Effector memory CD4-positive, alpha-beta T cell (primary cell): ENCODE results near the gene FAAP100.

ENCODE experiments used
- DNase-seq, 3 donors: peaks; one replicate each; pipeline ENCODE4 v3.0.0-alpha.2; 2020
- H3K27ac ChIP-seq: 2 replicates; pipeline ENCODE4 v1.7.0; 2013; ENCODE audit warnings: mild to moderate bottlenecking, low read length, moderate library complexity; ENCODE audit not compliant: insufficient read depth, poor library complexity, severe bottlenecking
- H3K27me3 ChIP-seq: replicated peaks from 2 replicates; pipeline ENCODE4 v1.7.0; 2013; ENCODE audit warnings: mild to moderate bottlenecking, low read length; ENCODE audit not compliant: insufficient read depth, control insufficient read depth, poor library complexity, severe bottlenecking
- H3K36me3 ChIP-seq: 2 replicates; pipeline ENCODE4 v1.7.0; 2013; ENCODE audit warnings: mild to moderate bottlenecking, low read length, moderate library complexity; ENCODE audit not compliant: control insufficient read depth, insufficient read depth
- H3K4me1 ChIP-seq: 2 replicates; pipeline ENCODE4 v1.7.0; 2013; ENCODE audit warnings: low read length, mild to moderate bottlenecking; ENCODE audit not compliant: control insufficient read depth, insufficient read depth, poor library complexity, severe bottlenecking
- H3K4me3 ChIP-seq: 2 replicates; pipeline ENCODE4 v1.7.0; 2013; ENCODE audit warnings: low read length, low read depth, mild to moderate bottlenecking; ENCODE audit not compliant: insufficient read depth, poor library complexity, severe bottlenecking
- H3K9me3 ChIP-seq: 2 replicates; pipeline ENCODE4 v1.7.0; 2013; ENCODE audit warnings: mild to moderate bottlenecking, low read length, moderate library complexity; ENCODE audit not compliant: control insufficient read depth

Gene FAAP100

DNA sequence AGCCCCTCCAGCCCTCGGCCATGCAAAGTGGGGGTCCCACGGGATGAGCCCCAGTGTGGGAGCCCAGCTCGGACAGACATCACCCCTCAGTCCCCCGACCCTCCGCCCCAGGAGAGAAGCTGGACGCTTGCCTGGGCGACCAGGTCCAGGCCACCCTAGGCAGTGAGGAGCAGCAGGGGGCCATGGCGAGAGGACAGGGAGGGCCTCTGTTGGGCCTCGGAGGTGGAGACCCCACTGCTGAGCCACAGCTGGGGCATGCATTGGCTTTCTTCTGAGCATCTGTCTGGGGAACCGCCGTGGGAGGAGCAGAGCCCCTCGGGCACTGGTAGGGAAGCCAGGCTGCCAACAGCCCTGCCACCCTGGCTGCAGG is 52.6 kb downstream of the FAAP100 start:
- H3K36me3 ChIP-seq = no peaks in the 10 kb centered on the region
- H3K27ac ChIP-seq = no peak overlapping the region
- H3K27me3 ChIP-seq = no peaks in the 10 kb centered on the region
- no peak for DNase-seq
- no peaks in the 10 kb centered on the region for H3K4me1 ChIP-seq
- no peak overlapping the region for H3K4me3 ChIP-seq
- H3K9me3 ChIP-seq = no peaks in the 10 kb centered on the region

DNA sequence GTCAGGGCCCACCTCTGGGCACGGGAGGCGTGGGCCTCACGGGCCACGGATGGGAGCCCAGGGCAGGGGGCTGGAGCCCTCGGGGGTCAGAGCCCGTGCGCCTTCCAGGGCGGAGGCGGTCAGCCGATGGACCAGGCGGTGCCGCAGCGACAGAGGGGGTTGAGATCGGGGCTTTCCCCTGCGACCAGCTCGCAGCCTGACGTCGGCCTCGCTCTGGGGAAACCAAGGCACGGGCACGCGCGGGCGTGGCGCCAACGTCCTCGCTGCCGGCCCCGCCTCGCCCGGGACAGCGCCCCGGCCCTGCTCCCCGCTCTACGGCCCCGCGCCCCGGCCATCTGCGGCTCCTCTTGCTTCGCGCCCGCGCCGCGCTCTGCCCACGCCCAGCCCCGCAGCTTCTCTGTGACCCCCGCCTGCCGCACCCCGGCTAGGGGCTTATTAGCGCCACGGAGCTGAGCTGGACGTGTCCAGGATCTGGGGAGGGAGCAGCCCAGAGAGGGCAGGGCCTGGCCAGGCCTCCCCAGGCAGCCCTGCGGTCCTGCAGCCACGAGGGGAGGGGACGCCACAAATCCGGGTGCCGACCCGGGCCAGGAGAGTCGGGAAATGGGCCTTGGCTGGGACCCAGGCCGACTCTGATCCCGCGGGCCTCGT is 53.1 kb downstream of the FAAP100 start:
- no peak for DNase-seq
- Histone ChIP-seq H3K36me3 (no peaks in the 10 kb centered on the region), H3K27me3 (no peaks in the 10 kb centered on the region), H3K4me1 (no peaks in the 10 kb centered on the region), H3K9me3 (no peaks in the 10 kb centered on the region), H3K4me3 (no peak overlapping the region), H3K27ac (no peak overlapping the region)

DNA sequence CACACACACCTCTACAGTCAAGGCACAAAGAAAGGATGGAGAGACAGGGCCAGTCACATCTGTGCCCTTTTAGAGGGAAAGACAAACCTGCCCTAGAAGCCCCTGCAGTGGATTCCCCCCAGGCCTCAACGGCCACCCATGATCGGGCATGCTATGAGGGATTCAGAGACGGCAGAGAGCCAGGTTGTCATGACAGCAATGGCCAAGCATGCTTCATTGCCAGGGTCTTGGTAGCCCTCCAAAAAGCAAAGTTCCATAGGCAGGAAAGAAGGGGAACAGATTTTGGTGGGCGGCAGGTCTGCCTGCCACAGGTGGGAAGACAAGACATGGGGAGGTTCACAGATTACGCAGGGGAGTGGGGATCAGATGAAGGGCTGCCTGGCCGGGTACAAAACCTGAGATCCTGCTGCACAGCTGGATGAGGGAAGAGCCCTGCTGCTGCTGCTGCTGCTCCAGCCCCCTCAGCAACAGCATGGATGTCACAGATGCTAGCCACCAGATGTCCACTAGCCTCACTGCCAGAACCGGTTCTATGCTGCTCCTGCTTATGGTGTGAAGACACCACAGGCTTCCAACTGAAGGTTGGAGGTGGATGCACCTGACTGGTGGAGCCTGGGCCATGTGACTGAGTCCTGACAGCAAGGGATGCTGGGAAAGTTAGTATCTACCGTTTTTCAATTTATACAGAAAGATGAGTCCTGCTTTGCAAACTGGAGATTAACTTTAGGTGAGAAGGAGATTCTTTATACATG is 57.4 kb downstream of the FAAP100 start:
- no peak for DNase-seq
- Histone ChIP-seq H3K9me3 (no peaks in the 10 kb centered on the region), H3K27ac (no peak overlapping the region), H3K4me3 (no peak overlapping the region), H3K4me1 (no peaks in the 10 kb centered on the region), H3K36me3 (no peaks in the 10 kb centered on the region), H3K27me3 (no peaks in the 10 kb centered on the region)

DNA sequence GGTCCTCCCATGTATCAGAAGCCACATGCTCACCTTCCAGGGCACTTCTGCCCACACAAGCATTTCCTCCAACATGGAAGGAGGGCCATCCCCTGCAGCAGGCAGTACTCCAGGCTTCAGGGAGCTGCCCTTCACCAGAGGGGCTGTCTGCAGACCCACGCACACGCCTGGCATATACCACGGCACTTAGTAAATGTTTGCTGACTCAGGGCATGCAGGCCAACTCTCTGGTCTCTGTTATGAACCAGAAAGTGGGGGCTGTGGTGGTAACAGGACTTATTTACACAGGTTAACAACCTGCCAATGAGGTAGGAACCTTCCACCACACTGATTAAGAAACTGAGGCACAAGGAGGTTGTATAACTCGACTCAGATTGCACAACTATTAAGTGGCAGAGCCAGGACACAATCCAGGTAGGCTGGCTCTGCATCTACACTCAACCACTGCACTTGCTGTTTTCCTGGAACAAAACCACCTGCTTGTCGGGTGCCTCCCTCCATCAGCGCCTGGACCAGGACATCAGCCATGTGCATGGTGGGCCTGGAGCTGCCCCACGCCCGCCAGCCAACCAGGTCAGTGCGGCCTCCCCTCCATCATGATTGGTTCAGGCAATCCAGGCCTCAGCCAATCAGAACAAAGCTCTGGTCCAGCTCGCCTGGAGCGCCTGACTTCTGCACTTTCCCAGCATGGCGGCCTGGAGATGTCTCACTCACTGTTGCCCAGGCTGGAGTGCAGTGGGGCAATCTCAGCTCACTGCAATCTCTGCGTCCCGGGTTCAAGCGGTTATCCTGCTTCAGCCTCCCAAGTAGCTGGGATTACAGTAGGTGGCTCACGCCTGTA is 58.7 kb downstream of the FAAP100 start:
- peaks cover 4% of the 10 kb centered on the region for H3K4me1 ChIP-seq
- no peak overlapping the region for H3K4me3 ChIP-seq
- H3K9me3 ChIP-seq = no peaks in the 10 kb centered on the region
- no peak for DNase-seq
- no peaks in the 10 kb centered on the region for H3K36me3 ChIP-seq
- no peaks in the 10 kb centered on the region for H3K27me3 ChIP-seq
- H3K27ac ChIP-seq = no peak overlapping the region

DNA sequence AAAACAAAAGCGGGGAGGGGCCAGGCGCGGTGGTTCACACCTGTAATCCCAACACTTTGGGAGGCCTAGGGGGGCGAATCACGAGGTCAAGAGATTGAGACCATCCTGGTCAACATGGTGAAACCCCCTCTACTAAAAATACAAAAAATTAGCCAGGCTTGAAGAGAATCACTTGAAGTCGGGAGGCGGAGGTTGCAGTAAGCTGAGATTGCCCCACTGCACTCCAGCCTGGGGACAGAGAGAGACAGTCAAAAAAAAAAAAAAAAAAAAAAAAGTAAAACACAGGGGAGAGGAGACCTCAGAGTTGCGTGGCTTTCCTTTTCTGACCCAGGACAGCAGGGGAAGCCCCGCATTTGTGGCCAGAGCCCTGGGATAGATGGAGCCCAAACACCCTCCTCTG is 59.4 kb downstream of the FAAP100 start:
- no peaks in the 10 kb centered on the region for H3K36me3 ChIP-seq
- H3K27me3 ChIP-seq = no peaks in the 10 kb centered on the region
- H3K27ac ChIP-seq = no peak overlapping the region
- peaks cover 10% of the 10 kb centered on the region for H3K4me1 ChIP-seq
- H3K9me3 ChIP-seq = no peaks in the 10 kb centered on the region
- no peak overlapping the region for H3K4me3 ChIP-seq
- no peak for DNase-seq

DNA sequence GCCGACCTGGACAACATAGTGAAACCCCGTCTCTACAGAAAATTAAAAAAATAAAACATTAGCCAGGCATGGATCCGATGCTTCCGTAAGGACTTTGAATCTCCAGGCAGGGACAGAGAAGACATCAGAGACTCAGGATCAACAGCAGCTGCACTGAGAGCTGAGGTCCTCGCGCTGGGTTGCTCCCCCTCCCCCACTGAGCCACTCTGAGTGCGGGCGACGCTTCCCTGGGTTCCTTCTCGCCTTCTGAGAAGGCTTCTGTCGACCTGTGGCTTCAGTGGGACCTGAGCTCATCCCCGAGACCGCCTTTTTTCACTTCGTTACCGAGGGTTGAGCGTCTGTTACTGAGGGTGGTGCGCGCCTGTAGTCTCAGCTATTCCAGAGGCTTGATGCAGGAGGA is 60.0 kb downstream of the FAAP100 start:
- no peak for DNase-seq
- no peaks in the 10 kb centered on the region for H3K9me3 ChIP-seq
- H3K4me1 ChIP-seq = peaks cover 14% of the 10 kb centered on the region
- no peaks in the 10 kb centered on the region for H3K36me3 ChIP-seq
- no peak overlapping the region for H3K27ac ChIP-seq
- H3K27me3 ChIP-seq = no peaks in the 10 kb centered on the region
- no peak overlapping the region for H3K4me3 ChIP-seq

DNA sequence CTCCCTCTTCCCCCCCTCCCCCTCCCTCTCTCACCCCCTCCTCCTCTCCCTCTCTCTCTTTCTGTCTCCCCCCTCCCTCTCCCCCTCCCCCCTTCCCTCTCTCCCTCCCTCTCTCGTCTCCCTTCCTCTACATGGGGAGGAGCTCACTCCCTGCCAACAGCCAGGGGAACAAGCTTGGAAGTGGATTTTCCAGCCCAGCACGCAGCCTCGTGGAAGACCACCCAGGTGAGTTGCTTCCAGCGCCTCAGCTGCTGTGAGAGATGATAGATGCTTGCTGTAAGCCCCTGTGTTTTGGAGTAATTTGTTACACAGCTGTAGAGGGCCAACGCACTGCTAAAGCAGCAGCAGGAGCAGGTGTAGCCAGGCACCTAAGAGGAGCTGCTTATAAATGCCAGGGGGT is 60.4 kb downstream of the FAAP100 start:
- Histone ChIP-seq H3K4me3 (no peak overlapping the region), H3K9me3 (no peaks in the 10 kb centered on the region), H3K27me3 (no peaks in the 10 kb centered on the region), H3K27ac (no peak overlapping the region), H3K4me1 (peaks cover 14% of the 10 kb centered on the region), H3K36me3 (no peaks in the 10 kb centered on the region)
- no peak for DNase-seq

DNA sequence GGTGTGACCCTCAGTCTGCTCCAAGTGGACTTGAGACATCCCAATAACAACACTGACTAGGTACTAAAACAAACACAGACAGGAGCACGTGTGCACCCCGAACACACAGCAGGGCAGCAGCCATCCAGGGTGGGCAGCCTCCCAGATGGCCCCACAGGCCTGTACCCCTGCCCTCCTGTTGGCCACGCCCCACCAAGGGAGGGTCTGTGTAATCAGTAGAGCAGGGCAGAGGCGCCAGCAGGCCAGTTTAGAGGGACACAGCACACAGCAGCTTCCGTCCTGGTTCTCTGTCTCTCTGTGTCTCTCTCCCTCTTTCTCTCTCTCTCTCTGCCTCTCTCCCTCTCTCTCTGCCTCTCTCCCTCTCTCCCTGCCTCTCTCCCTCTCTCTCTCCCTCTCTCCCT is 61.0 kb downstream of the FAAP100 start:
- no peaks in the 10 kb centered on the region for H3K27me3 ChIP-seq
- DNase-seq = no peak
- H3K27ac ChIP-seq = no peak overlapping the region
- H3K36me3 ChIP-seq = no peaks in the 10 kb centered on the region
- H3K4me1 ChIP-seq = peaks cover 14% of the 10 kb centered on the region
- H3K9me3 ChIP-seq = no peaks in the 10 kb centered on the region
- no peak overlapping the region for H3K4me3 ChIP-seq

DNA sequence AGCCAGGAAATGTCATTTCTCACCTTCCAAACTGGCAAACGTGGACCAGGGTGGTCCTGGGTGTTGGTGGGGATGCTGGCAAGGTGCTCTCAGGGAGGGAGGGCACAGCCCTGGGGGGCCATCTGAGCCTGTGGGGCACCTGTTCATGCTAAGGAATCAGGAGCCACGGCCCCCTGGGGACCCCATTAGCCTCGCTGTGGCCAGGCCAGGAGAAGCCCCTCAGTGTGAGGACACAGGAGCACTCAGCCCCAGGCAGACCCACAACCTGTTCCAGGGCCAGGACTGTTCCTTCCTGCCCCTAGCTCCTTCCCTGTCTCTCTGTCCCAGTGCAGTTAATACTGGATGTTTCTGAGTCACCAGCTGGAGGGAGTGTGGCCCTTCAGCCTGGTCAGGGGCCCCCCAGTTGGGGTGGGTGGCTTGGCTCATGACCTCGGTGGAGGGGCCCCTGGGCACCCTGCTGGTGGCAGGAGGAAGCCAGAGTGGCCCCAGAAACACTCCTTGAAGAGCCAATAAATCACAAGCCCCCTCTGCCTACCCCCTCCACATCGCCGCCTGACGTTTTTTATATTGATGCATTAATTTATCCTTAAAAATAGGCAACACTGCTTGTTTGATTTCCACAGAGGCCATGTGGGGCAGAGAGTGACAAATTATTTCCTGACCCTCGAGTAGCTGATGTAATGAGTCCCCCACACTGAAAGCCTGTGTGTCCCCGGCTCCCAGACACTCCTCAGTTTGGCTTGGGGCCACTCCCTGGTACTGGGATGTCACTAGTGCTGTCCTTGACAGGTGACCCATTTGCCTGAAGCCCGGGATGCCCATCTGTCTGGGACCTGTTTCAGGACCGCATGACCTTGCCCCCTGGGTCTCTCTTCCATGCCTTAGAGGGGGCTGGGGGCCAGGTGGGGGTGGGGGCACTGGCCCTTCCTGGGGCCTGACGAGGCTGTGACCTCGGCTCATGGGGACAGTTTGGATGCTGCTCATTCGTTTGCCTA is 61.9 kb downstream of the FAAP100 start:
- Histone ChIP-seq H3K9me3 (no peaks in the 10 kb centered on the region), H3K36me3 (no peaks in the 10 kb centered on the region), H3K27me3 (no peaks in the 10 kb centered on the region), H3K27ac (no peak overlapping the region), H3K4me3 (no peak overlapping the region), H3K4me1 (peaks cover 14% of the 10 kb centered on the region)
- DNase-seq = no peak
